ENCODE results near the gene ARHGEF16.

GRCh38 chr1:3508757-3509415 lies 54.4 kb downstream of the ARHGEF16 start:
- TF ChIP-seq CTCF (conservative IDR thresholded peaks at IDR 0.05 in 1 of 2, IDR thresholded peaks at IDR 0.05 in 1 of 2; ENCODE audit: extremely low read depth in 1 of 2, insufficient read depth in 1 of 2, low read depth in 1 of 2, low read length in 2 of 2) (no peak), EZH2 (IDR thresholded peaks at IDR 0.05; ENCODE audit: borderline replicate concordance, low read length) (no peak)
